Mucosa of stomach (tissue), 1 donor: ENCODE data around the gene GSPT2.
"Not testable (repeated sequence)": the region's sequence is repeated elsewhere in the genome, so short reads cannot be mapped to it uniquely, and the experiment has no call there.

Source experiments
- H3K27me3 ChIP-seq: one replicate; pipeline ENCODE4 v1.7.0; 2013; ENCODE audit warnings: mild to moderate bottlenecking, low read length; ENCODE audit not compliant: control insufficient read depth, insufficient read depth
- H3K36me3 ChIP-seq: one replicate; pipeline ENCODE4 v1.7.0; 2013; ENCODE audit warnings: low read length; ENCODE audit not compliant: control insufficient read depth, insufficient read depth
- H3K4me1 ChIP-seq: one replicate; pipeline ENCODE4 v1.7.0; 2013; ENCODE audit warnings: mild to moderate bottlenecking, low read length; ENCODE audit not compliant: control insufficient read depth, insufficient read depth
- H3K4me3 ChIP-seq: one replicate; pipeline ENCODE4 v1.7.0; 2013; ENCODE audit warnings: low read length
- H3K9ac ChIP-seq: one replicate; pipeline ENCODE4 v1.7.0; 2013; ENCODE audit warnings: mild to moderate bottlenecking, low read length, moderate library complexity
- H3K9me3 ChIP-seq: one replicate; pipeline ENCODE4 v1.7.0; 2013; ENCODE audit warnings: mild to moderate bottlenecking, low read length, moderate library complexity; ENCODE audit not compliant: control insufficient read depth
- donor health status: Pancreatic carcinoma.

GSPT2 gene

GRCh38 chrX:51743179-51743957 is at the start of gene GSPT2:
Gene GSPT2, plus strand, starts transcription at chrX:51743442. Its CDS starts 185 bp downstream, at chrX:51743627.
- Histone ChIP-seq H3K27me3 (no peaks in the 10 kb centered on the region), H3K4me1 (no peaks in the 10 kb centered on the region), H3K9ac (peak within 1 kb of the TSS; percentile 72), H3K9me3 (no peaks in the 10 kb centered on the region), H3K36me3 (no peaks in the 10 kb centered on the region), H3K4me3 (peak within 1 kb of the TSS; percentile 36)

- Histone ChIP-seq H3K4me1 (no peaks in the 10 kb centered on the region), H3K9me3 (no peaks in the 10 kb centered on the region), H3K9ac (no peak overlapping the region), H3K27me3 (no peaks in the 10 kb centered on the region), H3K4me3 (no peak overlapping the region), H3K36me3 (no peaks in the 10 kb centered on the region)
Measured at GRCh38 chrX:51694254-51694653, 49.0 kb upstream of the GSPT2 start.

GRCh38 chrX:51697397-51697796 is 45.8 kb upstream of the GSPT2 start:
- Histone ChIP-seq H3K4me3 (no peak overlapping the region), H3K36me3 (no peaks in the 10 kb centered on the region), H3K27me3 (no peaks in the 10 kb centered on the region), H3K9me3 (no peaks in the 10 kb centered on the region), H3K4me1 (no peaks in the 10 kb centered on the region), H3K9ac (no peak overlapping the region)

GRCh38 chrX:51710277-51711164 is 32.7 kb upstream of the GSPT2 start, which contains the start of gene CENPVL1:
Gene CENPVL1, plus strand, starts transcription at chrX:51710512. Its CDS starts 0 bp downstream, at chrX:51710512.
- H3K36me3 ChIP-seq, H3K9ac ChIP-seq, H3K4me1 ChIP-seq, H3K27me3 ChIP-seq, H3K4me3 ChIP-seq, H3K9me3 ChIP-seq: not testable (repeated sequence)

- not testable (repeated sequence) for H3K9ac ChIP-seq, H3K4me3 ChIP-seq, H3K27me3 ChIP-seq, H3K36me3 ChIP-seq, H3K4me1 ChIP-seq, H3K9me3 ChIP-seq
Measured at GRCh38 chrX:51712943-51713647, 30.1 kb upstream of the GSPT2 start.

GRCh38 chrX:51728202-51728601 is 15.0 kb upstream of the GSPT2 start:
- no peaks in the 10 kb centered on the region for H3K4me1 ChIP-seq
- no peaks in the 10 kb centered on the region for H3K27me3 ChIP-seq
- H3K9me3 ChIP-seq = no peaks in the 10 kb centered on the region
- H3K36me3 ChIP-seq = no peaks in the 10 kb centered on the region
- no peak overlapping the region for H3K9ac ChIP-seq
- no peak overlapping the region for H3K4me3 ChIP-seq

GRCh38 chrX:51737091-51737490 is 6.2 kb upstream of the GSPT2 start:
- no peaks in the 10 kb centered on the region for H3K9me3 ChIP-seq
- H3K36me3 ChIP-seq = no peaks in the 10 kb centered on the region
- no peaks in the 10 kb centered on the region for H3K4me1 ChIP-seq
- H3K9ac ChIP-seq = no peak overlapping the region
- H3K4me3 ChIP-seq = no peak overlapping the region
- no peaks in the 10 kb centered on the region for H3K27me3 ChIP-seq

- H3K4me3 ChIP-seq = no peak overlapping the region
- no peaks in the 10 kb centered on the region for H3K4me1 ChIP-seq
- H3K9ac ChIP-seq = no peak overlapping the region
- no peaks in the 10 kb centered on the region for H3K36me3 ChIP-seq
- no peaks in the 10 kb centered on the region for H3K9me3 ChIP-seq
- H3K27me3 ChIP-seq = no peaks in the 10 kb centered on the region
Measured at GRCh38 chrX:51742586-51742985, 656 bp upstream of the GSPT2 start.

GRCh38 chrX:51747671-51748070 is 4.4 kb downstream of the GSPT2 start:
- H3K36me3 ChIP-seq = no peaks in the 10 kb centered on the region
- H3K4me1 ChIP-seq = no peaks in the 10 kb centered on the region

GRCh38 chrX:51759055-51759839 is 16.0 kb downstream of the GSPT2 start:
- Histone ChIP-seq H3K4me3 (no peak overlapping the region), H3K27me3 (no peaks in the 10 kb centered on the region), H3K9ac (no peak overlapping the region), H3K36me3 (no peaks in the 10 kb centered on the region), H3K9me3 (no peaks in the 10 kb centered on the region), H3K4me1 (no peaks in the 10 kb centered on the region)

More at GRCh38 chrX:51747671-51748070, 4.4 kb downstream of the GSPT2 start:
- H3K27me3 ChIP-seq = no peaks in the 10 kb centered on the region
- H3K4me3 ChIP-seq = no peak overlapping the region
- no peak overlapping the region for H3K9ac ChIP-seq
- H3K9me3 ChIP-seq = no peaks in the 10 kb centered on the region

- Histone ChIP-seq H3K9me3 (no peaks in the 10 kb centered on the region), H3K9ac (no peak overlapping the region), H3K36me3 (no peaks in the 10 kb centered on the region), H3K4me1 (no peaks in the 10 kb centered on the region), H3K27me3 (no peaks in the 10 kb centered on the region), H3K4me3 (no peak overlapping the region)
Measured at GRCh38 chrX:51760657-51761056, 17.4 kb downstream of the GSPT2 start.
